Colonic mucosa (tissue), 4 donors: ENCODE data around the gene ANKFY1. TPM values are rescaled to one million over a fixed set of nuclear protein-coding genes. Genes with fewer than 3 reads are reported as not detected.

ENCODE experiments used
- DNase-seq: peaks from one replicate; pipeline ENCODE4 v3.0.0-alpha.2; 2020
- H3K27ac ChIP-seq: fragments of 200-600 bp; one replicate; pipeline ENCODE4 v1.8.0; 2021
- H3K27me3 ChIP-seq: fragments of 200-600 bp; one replicate; pipeline ENCODE4 v1.8.0; 2021
- H3K36me3 ChIP-seq: fragments of 200-600 bp; one replicate; pipeline ENCODE4 v1.8.0; 2021
- H3K4me1 ChIP-seq: fragments of 200-600 bp; one replicate; pipeline ENCODE4 v1.8.0; 2021; ENCODE audit warnings: mild to moderate bottlenecking
- H3K4me3 ChIP-seq: fragments of 200-600 bp; one replicate; pipeline ENCODE4 v1.8.0; 2021
- H3K9ac ChIP-seq, 2 donors: one replicate each; pipeline ENCODE4 v1.7.0; 2013; ENCODE audit warnings: control low read depth in 2 of 2, low read depth in 2 of 2, low read length in 2 of 2
- H3K9me3 ChIP-seq: fragments of 200-600 bp; one replicate; pipeline ENCODE4 v1.8.0; 2021
- CTCF ChIP-seq: fragments of 200-600 bp; IDR thresholded peaks from one replicate; pipeline ENCODE4 v1.8.0; 2022; ENCODE audit warnings: antibody characterized with exemption, mild to moderate bottlenecking
- intact Hi-C: fragments of 100-400 bp; cut with DNase I; formaldehyde crosslinking; loops from one replicate; pipeline ENCODE4 v1.14.1; 2022
- total RNA-seq, 2 donors: library from RNA; stranded (reverse); fragmentation: NEBNext Ultra II Directional in 1 of 2; extraction: Animal tissue kit (Norgen Biotek cat#: 25700) in 1 of 2; gene quantifications; one replicate each; pipeline ENCODE4 v1.2.1, GENCODE V29; 2021
- donor health status: healthy.
- donor health status: DM: no; HTN: no; CAD: no.
- donor health status: DM: no; HTN: no; CAD: no.

Gene ANKFY1
- 10 to 100 TPM; 43.8 to 51.8 TPM for total RNA-seq

- no peaks in the 10 kb centered on the region for H3K4me1 ChIP-seq
- H3K9me3 ChIP-seq, result no peaks in the 10 kb centered on the region
- intact Hi-C loops, result no loop called here
- no peak for TF ChIP-seq CTCF
- peak within 1 kb of the TSS; percentile 93 to 97 for H3K9ac ChIP-seq
- DNase-seq, result peak; percentile 98
- H3K27ac ChIP-seq, result peak within 1 kb of the TSS; percentile 81
- no peaks in the 10 kb centered on the region for H3K36me3 ChIP-seq
- no peaks in the 10 kb centered on the region for H3K27me3 ChIP-seq
- H3K4me3 ChIP-seq, result peak within 1 kb of the TSS; percentile 96
Measured at GRCh38 chr17:4263282-4264215, at the start of gene ANKFY1. Gene ANKFY1 (minus strand): TSS chr17:4263979. CDS start chr17:4263941, 38 bp downstream.

GRCh38 chr17:4310354-4311060 is 46.7 kb upstream of the ANKFY1 start:
- Histone ChIP-seq H3K36me3 (no peaks in the 10 kb centered on the region), H3K9ac (no peak overlapping the region), H3K27ac (no peak overlapping the region), H3K4me1 (peaks cover 10% of the 10 kb centered on the region), H3K27me3 (no peaks in the 10 kb centered on the region), H3K9me3 (no peaks in the 10 kb centered on the region), H3K4me3 (no peak overlapping the region)
- no peak for TF ChIP-seq CTCF
- intact Hi-C loops, result no loop called here
- no peak for DNase-seq

- Histone ChIP-seq H3K36me3 (no peaks in the 10 kb centered on the region), H3K27me3 (no peaks in the 10 kb centered on the region), H3K9ac (no peak overlapping the region), H3K4me1 (peaks cover 10% of the 10 kb centered on the region), H3K4me3 (no peak overlapping the region), H3K9me3 (no peaks in the 10 kb centered on the region), H3K27ac (no peak overlapping the region)
- no peak for DNase-seq
- intact Hi-C loops, result loop anchor here (5.0 kb wide), 1 partner anchor 98 kb away; no protein-coding TSS in a partner anchor
- TF ChIP-seq CTCF, result no peak
Measured at GRCh38 chr17:4309897-4310296, 46.1 kb upstream of the ANKFY1 start.

- DNase-seq, result no peak
- Histone ChIP-seq H3K4me1 (peaks cover 10% of the 10 kb centered on the region), H3K9me3 (no peaks in the 10 kb centered on the region), H3K4me3 (no peak overlapping the region), H3K36me3 (no peaks in the 10 kb centered on the region), H3K27me3 (no peaks in the 10 kb centered on the region), H3K27ac (no peak overlapping the region), H3K9ac (no peak overlapping the region)
- TF ChIP-seq CTCF, result no peak
- intact Hi-C loops, result loop anchor here (5.0 kb wide), 1 partner anchor 95 kb away; no protein-coding TSS in a partner anchor
Measured at GRCh38 chr17:4307179-4307930, 43.6 kb upstream of the ANKFY1 start.

- TF ChIP-seq CTCF, result no peak
- DNase-seq, result no peak
- no peaks in the 10 kb centered on the region for H3K36me3 ChIP-seq
- no peaks in the 10 kb centered on the region for H3K9me3 ChIP-seq
- no peak overlapping the region for H3K9ac ChIP-seq
- peaks cover 4% of the 10 kb centered on the region for H3K4me1 ChIP-seq
- intact Hi-C loops, result loop anchor here (5.0 kb wide), 1 partner anchor 93 kb away; no protein-coding TSS in a partner anchor
- no peak overlapping the region for H3K27ac ChIP-seq
- H3K4me3 ChIP-seq, result no peak overlapping the region
- H3K27me3 ChIP-seq, result no peaks in the 10 kb centered on the region
Measured at GRCh38 chr17:4305224-4305623, 41.4 kb upstream of the ANKFY1 start.
